ENCODE data around the gene RPL37. TPM values are rescaled to one million over a fixed set of nuclear protein-coding genes. Genes with fewer than 3 reads are reported as not detected.

The RPL37 gene
- total and polyA plus RNA-seq, 9 of the 15 experiments (the other 6 are each of a cell fraction or from before 2014, with no cell fraction given) = 2,342 to 7,963 (median 4,091) TPM

GRCh38 chr5:40798012-40798800 is 36.8 kb downstream of the RPL37 start, which contains the start of gene PRKAA1 (continued):
- peak; percentile 37; the same call in 1 of the 2 replicates for TF ChIP-seq REST (IDR thresholded peaks at IDR 0.05; ENCODE audit: borderline replicate concordance)
- no peak for TF ChIP-seq REST (CRISPR knock-in tag; IDR thresholded peaks at IDR 0.05; ENCODE audit: low read depth)
- TF ChIP-seq KLF10 (CRISPR knock-in tag; IDR thresholded peaks at IDR 0.05) = no peak; the same call in 1 of the 2 replicates
- TF ChIP-seq ZNF436 (CRISPR knock-in tag; IDR thresholded peaks at IDR 0.05) = 0 out of 2 replicates have a peak, but pooled peaks have one; percentile 24
- TF ChIP-seq FOXP4 (CRISPR knock-in tag; IDR thresholded peaks at IDR 0.05; ENCODE audit: borderline replicate concordance) = peak; percentile 82; the same call in 1 of the 2 replicates
- no peak for TF ChIP-seq ZNF282 (CRISPR knock-in tag; IDR thresholded peaks at IDR 0.05)
- no peak for TF ChIP-seq MTA2 (IDR thresholded peaks at IDR 0.05; ENCODE audit: low read depth)
- peak; percentile 68 for TF ChIP-seq MYC (IDR thresholded peaks at IDR 0.05; ENCODE audit: low read depth, low read length)
- peak; percentile 36; the same call in 1 of the 2 replicates for TF ChIP-seq MYC (CRISPR knock-in tag; IDR thresholded peaks at IDR 0.05; ENCODE audit: borderline replicate concordance, low read depth)
- TF ChIP-seq CBX1 (IDR thresholded peaks at IDR 0.05; ENCODE audit: low read depth) = peak; percentile 61; the same call in 1 of the 2 replicates
- TF ChIP-seq MTF1 (CRISPR knock-in tag; IDR thresholded peaks at IDR 0.05; ENCODE audit: borderline replicate concordance) = no peak
- TF ChIP-seq ZFP1 (CRISPR knock-in tag; IDR thresholded peaks at IDR 0.05) = no peak
- TF ChIP-seq, protein P1, sequence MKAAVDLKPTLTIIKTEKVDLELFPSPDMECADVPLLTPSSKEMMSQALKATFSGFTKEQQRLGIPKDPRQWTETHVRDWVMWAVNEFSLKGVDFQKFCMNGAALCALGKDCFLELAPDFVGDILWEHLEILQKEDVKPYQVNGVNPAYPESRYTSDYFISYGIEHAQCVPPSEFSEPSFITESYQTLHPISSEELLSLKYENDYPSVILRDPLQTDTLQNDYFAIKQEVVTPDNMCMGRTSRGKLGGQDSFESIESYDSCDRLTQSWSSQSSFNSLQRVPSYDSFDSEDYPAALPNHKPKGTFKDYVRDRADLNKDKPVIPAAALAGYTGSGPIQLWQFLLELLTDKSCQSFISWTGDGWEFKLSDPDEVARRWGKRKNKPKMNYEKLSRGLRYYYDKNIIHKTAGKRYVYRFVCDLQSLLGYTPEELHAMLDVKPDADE (conservative IDR thresholded peaks at IDR 0.05; ENCODE audit: control insufficient read depth, low read depth, low read length) = 0 out of 2 replicates have a peak, but pooled peaks have one; percentile 39
- no peak for TF ChIP-seq RBM34 (IDR thresholded peaks at IDR 0.05; ENCODE audit: borderline replicate concordance, insufficient read depth, low read length)
